ENCODE measurements around the gene BAIAP2L1. TPM values are rescaled to one million over a fixed set of nuclear protein-coding genes. Genes with fewer than 3 reads are reported as not detected.

The BAIAP2L1 gene
- total and polyA plus RNA-seq, 2 donors (not counting 3 experiments of a cell fraction or from before 2014, with no cell fraction given): 0.32 to 1.1 TPM

DNA sequence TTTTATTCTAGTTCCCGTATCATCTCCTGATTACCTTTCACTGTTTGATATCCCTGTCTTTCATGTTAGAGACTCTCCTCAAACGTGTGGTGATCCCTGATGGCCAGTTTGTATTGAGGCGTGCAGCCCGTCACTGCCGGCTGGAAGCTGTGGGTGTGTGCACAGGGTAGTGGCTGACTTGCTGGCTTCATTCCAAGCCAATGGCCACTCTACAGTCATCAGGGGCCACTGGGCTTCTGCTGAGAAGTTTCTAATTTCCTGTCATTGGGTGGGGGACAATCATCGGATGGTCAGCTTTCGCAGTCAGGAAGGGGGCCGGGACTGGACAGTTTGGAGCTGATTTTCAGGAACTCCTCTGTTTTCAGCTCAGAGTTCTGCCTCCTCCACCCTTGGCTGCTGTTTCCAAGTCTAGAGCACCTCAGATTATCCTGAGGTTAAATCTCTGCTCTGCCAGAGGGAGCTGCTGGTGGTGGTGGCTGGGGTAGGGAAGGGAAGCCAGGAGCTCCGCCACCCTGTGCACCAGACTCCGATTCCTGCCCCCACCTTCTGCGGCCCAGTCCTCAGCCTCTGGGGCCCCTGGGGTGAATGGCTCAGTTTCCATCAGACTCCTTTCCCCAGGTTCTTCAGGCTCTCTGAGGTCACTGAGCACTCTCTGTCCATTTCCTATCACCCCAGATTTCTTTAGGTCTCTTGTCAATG is 34.9 kb downstream of the BAIAP2L1 start:
- H3K9me1 ChIP-seq (replicated peaks; ENCODE audit: control insufficient read depth, extremely low read depth, insufficient read depth, low read length): no peaks in the 10 kb centered on the region
- intact Hi-C loops (cut with micrococcal nuclease) (loop anchor here (5.0 kb wide), 2 partner anchors 36 to 84 kb away; partner anchors contain the start of genes BAIAP2L1 and BRI3), dilution Hi-C loops (cut with MboI; ENCODE audit: extremely low pct_ligation_motif_present, low sequenced_read_pairs) (no loop called here)
- TF ChIP-seq JUN (IDR thresholded peaks at IDR 0.05; ENCODE audit: borderline replicate concordance, insufficient read depth, insufficient read length, low read depth) (no peak), CTCF (IDR thresholded peaks at IDR 0.05; ENCODE audit: extremely low read depth in 1 of 2, insufficient read depth in 1 of 2, low read depth in 1 of 2, low read length in 2 of 2) (no peak)
- H3K36me3 ChIP-seq (ENCODE audit: control insufficient read depth in 2 of 2, extremely low read depth in 1 of 2, insufficient read depth in 2 of 2, low read length in 2 of 2): no peaks in the 10 kb centered on the region
- H3K4me1 ChIP-seq (ENCODE audit: control insufficient read depth, extremely low read depth, insufficient read depth, low read length): peaks cover 15% of the 10 kb centered on the region
- H3K27ac ChIP-seq (ENCODE audit: insufficient read depth, low read depth, low read length): no peak overlapping the region
- H3K9ac ChIP-seq (replicated peaks; ENCODE audit: extremely low read depth, insufficient read depth, low read length): no peak overlapping the region
- ChIA-PET CTCF (no interaction called here), POLR2A (no interaction called here)
- H3K79me2 ChIP-seq (ENCODE audit: control insufficient read depth, insufficient read depth, low read length): no peaks in the 10 kb centered on the region
- no peaks in the 10 kb centered on the region for H3K27me3 ChIP-seq (ENCODE audit: control insufficient read depth in 2 of 2, insufficient read depth in 2 of 2, low read length in 2 of 2)
- DNase-seq (ENCODE audit: low read depth, low spot score) (peak; percentile 30), FAIRE-seq (peak; percentile 77)
- H4K20me1 ChIP-seq (replicated peaks; ENCODE audit: control insufficient read depth, extremely low read depth, insufficient read depth, low read length): no peaks in the 10 kb centered on the region
- no peak overlapping the region for H3K4me2 ChIP-seq (ENCODE audit: insufficient read depth, low read length)
- no TSS peak for BruUV-seq (replicated peaks)
- H3K9me3 ChIP-seq (replicated peaks; ENCODE audit: control insufficient read depth, insufficient read depth, low read length): no peaks in the 10 kb centered on the region
- H2AFZ ChIP-seq (ENCODE audit: low read depth, low read length): peak overlapping the region; percentile 30
- no peak overlapping the region for H3K4me3 ChIP-seq (replicated peaks in 1 of 3; ENCODE audit: insufficient read depth in 1 of 3, low read depth in 1 of 3, low read length in 3 of 3)

DNA sequence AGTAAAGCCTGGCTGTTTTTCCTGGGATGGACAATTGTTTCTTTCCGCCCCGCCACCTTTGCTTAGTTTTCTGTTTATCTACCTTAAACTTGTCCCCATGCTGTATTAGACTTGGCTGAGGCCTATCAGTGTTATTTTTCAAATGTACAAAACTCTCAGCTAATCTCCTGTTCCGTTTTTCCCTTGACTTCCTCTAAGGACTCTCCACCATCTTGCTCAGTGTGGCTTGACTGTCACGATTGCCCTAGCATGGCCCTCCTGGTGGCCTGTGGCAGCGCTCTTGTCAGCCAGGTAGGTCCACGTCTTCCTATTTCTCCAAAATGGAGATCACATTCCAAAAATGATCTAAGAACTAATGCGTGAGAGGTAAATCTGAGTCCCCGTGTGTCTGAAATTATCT is 36.7 kb downstream of the BAIAP2L1 start:
- H3K4me1 ChIP-seq (ENCODE audit: control insufficient read depth, extremely low read depth, insufficient read depth, low read length): peaks cover 13% of the 10 kb centered on the region
- TF ChIP-seq GATA2 (IDR thresholded peaks at IDR 0.05; ENCODE audit: insufficient read depth, insufficient read length, low read depth, low read length) (no peak), JUN (IDR thresholded peaks at IDR 0.05; ENCODE audit: borderline replicate concordance, insufficient read depth, insufficient read length, low read depth) (no peak), POLR2AphosphoS5 (IDR thresholded peaks at IDR 0.05; ENCODE audit: insufficient read depth, low read depth, low read length) (no peak), MYC (IDR thresholded peaks at IDR 0.05; ENCODE audit: low read depth, low read length) (no peak), FOS (IDR thresholded peaks at IDR 0.05; ENCODE audit: borderline replicate concordance, insufficient read depth, low read length) (no peak), MAX (IDR thresholded peaks at IDR 0.05; ENCODE audit: insufficient read depth, insufficient read length) (no peak), EZH2 (IDR thresholded peaks at IDR 0.05; ENCODE audit: borderline replicate concordance, low read depth, low read length, severe bottlenecking) (no peak), POLR2A (IDR thresholded peaks at IDR 0.05; ENCODE audit: low read depth, low read length) (no peak), CTCF (IDR thresholded peaks at IDR 0.05; ENCODE audit: extremely low read depth in 1 of 2, insufficient read depth in 1 of 2, low read depth in 1 of 2, low read length in 2 of 2) (no peak)
- H3K4me2 ChIP-seq (ENCODE audit: insufficient read depth, low read length): no peak overlapping the region
- no TSS peak for BruUV-seq (replicated peaks)
- no peaks in the 10 kb centered on the region for H3K9me1 ChIP-seq (replicated peaks; ENCODE audit: control insufficient read depth, extremely low read depth, insufficient read depth, low read length)
- dilution Hi-C loops (cut with MboI; ENCODE audit: extremely low pct_ligation_motif_present, low sequenced_read_pairs) (no loop called here), intact Hi-C loops (cut with micrococcal nuclease) (no loop called here)
- CTCF ChIA-PET: no interaction called here
- no peak overlapping the region for H3K9ac ChIP-seq (replicated peaks; ENCODE audit: extremely low read depth, insufficient read depth, low read length)
- no peak overlapping the region for H2AFZ ChIP-seq (ENCODE audit: low read depth, low read length)
- no peaks in the 10 kb centered on the region for H3K9me3 ChIP-seq (replicated peaks; ENCODE audit: control insufficient read depth, insufficient read depth, low read length)
- no peak overlapping the region for H3K27ac ChIP-seq (ENCODE audit: insufficient read depth, low read depth, low read length)
- POLR2A ChIA-PET: no interaction called here
- DNase-seq (ENCODE audit: low read depth, low spot score): no peak
- H3K36me3 ChIP-seq (ENCODE audit: control insufficient read depth in 2 of 2, extremely low read depth in 1 of 2, insufficient read depth in 2 of 2, low read length in 2 of 2): no peaks in the 10 kb centered on the region
- no peak for FAIRE-seq
- H3K79me2 ChIP-seq (ENCODE audit: control insufficient read depth, insufficient read depth, low read length): no peaks in the 10 kb centered on the region
- no peaks in the 10 kb centered on the region for H4K20me1 ChIP-seq (replicated peaks; ENCODE audit: control insufficient read depth, extremely low read depth, insufficient read depth, low read length)
- no peak overlapping the region for H3K4me3 ChIP-seq (replicated peaks in 1 of 3; ENCODE audit: insufficient read depth in 1 of 3, low read depth in 1 of 3, low read length in 3 of 3)
- no peaks in the 10 kb centered on the region for H3K27me3 ChIP-seq (ENCODE audit: control insufficient read depth in 2 of 2, insufficient read depth in 2 of 2, low read length in 2 of 2)

All from endothelial cell of umbilical vein (primary cell).